IPS DF 6.9 (cell line): ENCODE measurements around the gene XRCC5.
"Not testable (repeated sequence)": the region's sequence is repeated elsewhere in the genome, so short reads cannot be mapped to it uniquely, and the experiment has no call there.

Experiments
- DNase-seq: peaks from one replicate; pipeline ENCODE4 v3.0.0-alpha.2; 2013; ENCODE audit warnings: low read depth, low spot score
- H3K27ac ChIP-seq: one replicate; pipeline ENCODE4 v1.5.1; 2013; ENCODE audit warnings: low read length, control low read depth
- H3K27me3 ChIP-seq: 2 replicates; pipeline ENCODE4 v1.6.1; 2013; ENCODE audit warnings: mild to moderate bottlenecking, low read length; ENCODE audit not compliant: control insufficient read depth, insufficient read depth
- H3K36me3 ChIP-seq: 2 replicates; pipeline ENCODE4 v1.6.1; 2013; ENCODE audit warnings: low read length; ENCODE audit not compliant: control insufficient read depth, insufficient read depth
- H3K4me1 ChIP-seq: 2 replicates; pipeline ENCODE4 v1.6.1; 2013; ENCODE audit warnings: low read length; ENCODE audit not compliant: control insufficient read depth, insufficient read depth
- H3K4me3 ChIP-seq: 2 replicates; pipeline ENCODE4 v1.5.1; 2013; ENCODE audit warnings: mild to moderate bottlenecking, low read length
- H3K9me3 ChIP-seq: 2 replicates; pipeline ENCODE4 v1.6.1; 2013; ENCODE audit warnings: low read length, inconsistent platforms; ENCODE audit not compliant: control insufficient read depth, insufficient read depth
- WGBS: extraction: QIAGEN DNeasy Blood & Tissue Kit; methylation state at CpG from one replicate; pipeline ENCODE4 v1.1.7; 2013; ENCODE audit warnings: mixed read lengths, missing lambda C conversion rate; ENCODE audit not compliant: insufficient read length, insufficient coverage; 5-methylcytosine and 5-hydroxymethylcytosine counted together

XRCC5 gene

DNA sequence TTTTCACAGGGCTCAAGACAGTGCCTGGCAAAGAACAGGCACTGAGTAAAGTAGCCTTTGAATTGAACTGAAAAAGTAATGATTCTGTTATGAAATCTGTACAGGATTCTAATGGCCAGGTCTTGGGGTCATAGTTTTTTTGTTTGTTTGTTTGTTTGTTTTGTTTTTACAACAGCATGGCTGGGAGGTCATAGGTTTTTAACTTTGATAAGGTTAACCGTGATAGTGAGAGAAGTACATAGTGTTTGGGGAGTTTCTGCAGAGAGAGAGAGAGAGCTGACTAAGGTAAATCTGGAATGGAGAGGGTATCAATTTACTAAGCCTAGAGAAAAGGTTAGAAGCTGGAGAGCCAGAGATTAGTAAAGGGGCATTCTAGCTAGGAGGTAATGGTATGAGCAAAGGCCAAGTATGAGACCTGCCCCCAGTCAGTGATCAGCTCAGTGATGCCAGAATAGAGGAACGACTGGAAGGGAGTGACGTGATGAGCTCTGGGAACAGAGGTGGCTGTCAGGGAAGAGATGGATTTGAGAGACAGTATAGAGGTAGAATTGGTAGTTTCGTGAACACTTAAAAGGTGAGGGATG lies 25.9 kb downstream of the XRCC5 start:
- Histone ChIP-seq H3K4me3 (no peak overlapping the region), H3K36me3 (peaks cover 40% of the 10 kb centered on the region; the same call in 1 of the 2 replicates), H3K27ac (no peak overlapping the region), H3K27me3 (no peaks in the 10 kb centered on the region), H3K9me3 (no peaks in the 10 kb centered on the region), H3K4me1 (no peaks in the 10 kb centered on the region)
- DNase-seq: no peak
- whole genome bisulfite sequencing: no CpG with 5 or more reads among the region's 4 CpGs

DNA sequence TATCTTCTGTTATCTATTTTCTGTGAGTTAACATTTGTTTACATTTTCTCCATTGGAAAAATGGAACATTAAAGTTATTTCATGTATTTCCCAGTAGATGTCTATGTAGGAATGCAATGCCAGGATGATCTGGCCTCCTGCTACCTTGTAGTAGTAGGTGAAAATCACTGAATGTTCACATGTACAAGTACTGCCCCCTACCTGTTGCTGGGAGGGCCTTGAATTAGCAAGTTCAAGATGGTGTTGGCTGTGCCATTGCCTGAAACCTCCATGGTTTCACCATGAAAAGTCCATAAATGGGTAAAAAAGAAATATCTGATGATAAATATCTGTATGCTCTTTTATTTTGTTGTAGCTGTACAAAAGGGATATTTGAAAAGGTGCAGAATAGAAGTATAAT lies 30.7 kb downstream of the XRCC5 start:
- H3K4me3 ChIP-seq: no peak overlapping the region
- no peaks in the 10 kb centered on the region for H3K4me1 ChIP-seq
- H3K27ac ChIP-seq: no peak overlapping the region
- H3K27me3 ChIP-seq: no peaks in the 10 kb centered on the region
- H3K36me3 ChIP-seq: peaks cover 35% of the 10 kb centered on the region; the same call in 1 of the 2 replicates
- DNase-seq: no peak
- no peaks in the 10 kb centered on the region for H3K9me3 ChIP-seq

DNA sequence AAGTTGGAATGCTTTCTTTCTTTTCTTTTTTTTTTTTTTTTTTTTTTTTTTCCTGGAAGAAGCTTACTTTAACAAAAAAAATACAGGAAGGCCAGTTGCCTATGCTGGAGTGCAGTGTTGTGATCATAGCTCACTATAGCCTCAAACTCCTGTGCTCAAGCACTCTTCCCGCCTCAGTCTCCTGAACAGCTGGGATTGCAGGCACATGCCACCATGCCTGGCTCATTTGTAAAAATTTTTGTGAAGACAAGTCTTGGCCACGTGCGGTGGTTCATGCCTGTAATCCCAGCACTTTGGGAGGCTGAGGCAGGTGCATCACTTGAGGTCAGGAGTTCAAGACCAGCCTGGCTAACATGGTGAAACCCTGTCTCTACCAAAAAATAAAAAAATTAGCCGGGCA lies 32.4 kb downstream of the XRCC5 start:
- H3K4me3 ChIP-seq, H3K27me3 ChIP-seq, DNase-seq, H3K27ac ChIP-seq, H3K4me1 ChIP-seq, H3K9me3 ChIP-seq: not testable (repeated sequence)
- WGBS: no CpG with 5 or more reads among the region's 4 CpGs
- peaks cover 26% of the 10 kb centered on the region; the same call in 1 of the 2 replicates for H3K36me3 ChIP-seq

DNA sequence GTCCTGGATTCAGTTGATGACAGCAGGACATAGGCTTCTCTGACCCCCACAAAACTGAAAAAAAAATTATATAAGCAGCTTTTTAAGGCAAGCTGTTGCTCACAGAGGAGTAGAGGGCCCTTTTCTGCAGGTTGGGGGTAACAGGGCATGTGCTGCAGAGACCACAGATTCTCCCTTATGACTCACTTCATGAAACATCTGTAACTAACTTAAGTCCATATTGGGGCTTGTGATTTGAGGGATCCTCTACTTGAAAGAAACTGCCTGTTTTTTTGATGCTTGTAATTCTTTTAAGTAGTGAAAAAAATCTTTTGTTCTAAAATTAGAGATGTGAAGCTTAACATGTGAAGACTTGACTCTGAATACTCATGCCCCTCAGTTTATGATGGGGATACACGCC lies 33.4 kb downstream of the XRCC5 start:
- H3K27me3 ChIP-seq: no peaks in the 10 kb centered on the region
- no peak for DNase-seq
- H3K4me3 ChIP-seq: no peak overlapping the region
- H3K4me1 ChIP-seq: no peaks in the 10 kb centered on the region
- no peaks in the 10 kb centered on the region for H3K9me3 ChIP-seq
- peaks cover 28% of the 10 kb centered on the region; the same call in 1 of the 2 replicates for H3K36me3 ChIP-seq
- no peak overlapping the region for H3K27ac ChIP-seq
- WGBS: no CpG with 5 or more reads among the region's 1 CpG

DNA sequence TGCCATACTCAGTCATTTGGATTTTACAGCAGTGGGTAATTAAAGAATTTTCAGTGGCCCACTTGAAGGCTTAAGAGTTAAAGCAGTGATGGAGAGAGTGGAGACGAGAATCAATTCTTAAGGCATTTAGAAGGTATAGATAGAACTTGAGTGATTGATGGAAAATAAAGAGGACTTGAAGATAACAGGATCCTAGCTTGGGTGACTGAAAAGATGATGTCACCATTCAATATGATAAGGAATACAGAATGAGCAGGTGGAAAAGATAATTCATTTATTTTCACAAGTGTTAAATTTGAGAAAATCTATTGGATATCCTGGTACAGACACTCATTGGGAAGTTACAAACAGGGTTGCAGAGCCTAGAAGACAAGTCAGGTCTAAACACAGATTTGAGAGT lies 35.2 kb downstream of the XRCC5 start:
- Histone ChIP-seq H3K27ac (no peak overlapping the region), H3K4me3 (no peak overlapping the region), H3K36me3 (peaks cover 18% of the 10 kb centered on the region; the same call in 1 of the 2 replicates), H3K9me3 (no peaks in the 10 kb centered on the region), H3K4me1 (no peaks in the 10 kb centered on the region), H3K27me3 (no peaks in the 10 kb centered on the region)
- DNase-seq: no peak
- no CpG with 5 or more reads among the region's 1 CpG for WGBS

DNA sequence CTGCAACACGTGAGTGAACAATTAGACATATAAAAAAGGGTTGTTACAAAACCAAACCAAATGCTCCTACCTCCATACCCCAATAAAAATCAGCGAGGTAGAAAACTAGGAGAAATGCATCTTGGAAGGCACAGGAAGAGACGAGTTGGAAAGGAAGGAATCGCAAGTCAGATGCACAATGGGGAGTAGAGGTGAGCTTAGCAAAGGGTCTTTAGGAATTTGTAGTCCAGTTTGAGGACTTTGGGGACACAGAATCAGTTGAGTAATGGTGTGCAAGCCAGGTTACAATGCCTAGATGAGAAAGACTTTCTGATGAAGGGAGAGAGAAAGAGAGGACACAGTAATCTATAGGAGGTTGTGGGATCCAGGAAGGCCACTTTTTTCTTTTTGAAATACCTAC lies 35.7 kb downstream of the XRCC5 start:
- no peaks in the 10 kb centered on the region for H3K27me3 ChIP-seq
- H3K4me3 ChIP-seq: no peak overlapping the region
- H3K9me3 ChIP-seq: no peaks in the 10 kb centered on the region
- peaks cover 18% of the 10 kb centered on the region; the same call in 1 of the 2 replicates for H3K36me3 ChIP-seq
- no peak overlapping the region for H3K27ac ChIP-seq
- DNase-seq: no peak
- H3K4me1 ChIP-seq: no peaks in the 10 kb centered on the region
- no CpG with 5 or more reads among the region's 4 CpGs for WGBS

DNA sequence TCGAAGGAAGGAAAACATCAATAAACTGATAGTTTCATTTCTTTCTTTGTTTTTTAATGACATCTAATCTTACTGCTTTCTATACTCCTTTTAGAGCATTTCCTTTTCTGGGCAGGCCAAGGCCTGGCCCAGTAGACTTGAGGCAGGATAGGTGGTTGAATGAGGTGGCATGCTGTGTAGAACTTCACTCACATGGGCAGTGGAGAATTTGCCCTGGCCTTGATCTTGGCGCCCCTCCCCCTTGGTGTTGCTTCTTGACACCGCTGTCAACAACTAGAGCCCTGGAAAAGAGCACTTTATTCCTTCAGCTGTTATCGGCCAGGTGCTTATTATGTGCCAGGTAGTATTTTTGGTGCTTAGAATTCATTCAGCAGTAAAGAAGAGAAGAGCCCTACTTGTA lies 37.4 kb downstream of the XRCC5 start:
- WGBS: no CpG with 5 or more reads among the region's 4 CpGs
- Histone ChIP-seq H3K4me3 (no peak overlapping the region), H3K27ac (no peak overlapping the region), H3K4me1 (no peaks in the 10 kb centered on the region), H3K36me3 (peaks cover 19% of the 10 kb centered on the region; the same call in 1 of the 2 replicates), H3K27me3 (no peaks in the 10 kb centered on the region), H3K9me3 (no peaks in the 10 kb centered on the region)
- no peak for DNase-seq

DNA sequence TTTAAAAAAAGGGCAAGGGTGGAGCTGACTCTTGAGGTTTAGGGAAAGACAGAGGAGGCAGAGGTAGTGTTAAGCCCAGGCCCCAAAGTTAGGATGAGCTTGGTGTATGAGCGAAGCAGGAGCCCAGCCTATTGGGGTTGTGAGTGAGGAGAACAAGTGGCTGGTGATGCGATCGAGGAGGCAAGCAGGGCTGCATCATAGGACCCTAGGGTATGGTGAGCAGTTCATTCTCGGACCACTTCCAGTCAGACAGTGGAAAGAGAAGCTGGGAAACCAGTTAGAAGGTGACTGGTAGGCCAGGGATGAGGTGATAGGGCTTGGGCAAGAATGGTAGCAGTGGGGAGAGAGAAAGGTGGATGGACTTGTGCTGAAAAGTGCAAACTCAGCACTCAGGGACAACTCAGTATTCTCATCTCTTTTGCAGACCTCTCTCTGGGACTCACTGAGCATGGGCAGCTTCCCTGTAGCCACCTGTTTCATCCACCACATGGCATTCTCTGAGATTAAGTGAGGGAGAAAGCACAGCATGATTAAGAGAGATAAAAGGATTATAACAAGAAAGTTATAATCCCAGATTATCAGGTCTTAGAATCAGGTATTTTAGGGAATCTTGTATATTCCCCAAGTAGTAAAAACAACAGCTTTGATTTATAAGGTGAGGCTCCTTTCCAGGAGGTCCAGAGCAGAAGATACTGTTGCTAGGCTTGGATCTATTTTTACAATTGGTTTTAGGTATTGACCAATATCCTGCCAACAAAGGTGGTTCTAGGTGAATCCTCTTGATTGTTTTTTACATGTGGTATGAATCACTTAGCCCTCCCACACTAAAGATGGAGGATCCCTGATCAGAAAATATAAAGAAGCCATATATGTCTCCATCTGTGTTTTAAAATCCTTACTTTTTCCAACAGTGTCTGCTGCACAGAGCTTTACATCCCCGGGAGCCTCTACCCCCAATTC lies 38.3 kb downstream of the XRCC5 start:
- no CpG with 5 or more reads among the region's 5 CpGs for WGBS
- DNase-seq: no peak
- no peaks in the 10 kb centered on the region for H3K4me1 ChIP-seq
- no peak overlapping the region for H3K27ac ChIP-seq
- H3K36me3 ChIP-seq: peaks cover 27% of the 10 kb centered on the region; the same call in 1 of the 2 replicates
- H3K4me3 ChIP-seq: no peak overlapping the region
- H3K9me3 ChIP-seq: no peaks in the 10 kb centered on the region
- H3K27me3 ChIP-seq: no peaks in the 10 kb centered on the region

DNA sequence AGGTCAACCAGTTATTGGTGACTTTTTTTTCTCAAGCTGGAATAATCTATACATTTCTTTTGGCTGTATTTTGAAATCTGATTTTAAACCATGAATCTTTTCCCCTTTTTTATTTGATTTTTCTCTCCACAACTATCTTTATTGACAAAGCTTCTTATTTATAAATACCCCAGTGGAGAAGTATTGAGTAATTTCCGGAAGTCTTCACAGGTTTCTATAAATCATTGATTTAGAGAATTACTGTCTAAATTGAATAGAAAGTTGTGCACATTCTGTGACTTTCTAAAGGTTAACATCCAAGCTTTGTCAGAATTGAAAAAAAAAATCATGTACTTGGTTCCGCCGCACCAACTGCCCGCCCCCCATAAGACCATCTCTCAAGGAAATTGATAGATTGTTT lies 39.8 kb downstream of the XRCC5 start:
- H3K4me1 ChIP-seq: no peaks in the 10 kb centered on the region
- no CpG with 5 or more reads among the region's 4 CpGs for WGBS
- DNase-seq: no peak
- H3K4me3 ChIP-seq: no peak overlapping the region
- no peaks in the 10 kb centered on the region for H3K9me3 ChIP-seq
- H3K27ac ChIP-seq: no peak overlapping the region
- H3K27me3 ChIP-seq: no peaks in the 10 kb centered on the region
- peaks cover 28% of the 10 kb centered on the region; the same call in 1 of the 2 replicates for H3K36me3 ChIP-seq

DNA sequence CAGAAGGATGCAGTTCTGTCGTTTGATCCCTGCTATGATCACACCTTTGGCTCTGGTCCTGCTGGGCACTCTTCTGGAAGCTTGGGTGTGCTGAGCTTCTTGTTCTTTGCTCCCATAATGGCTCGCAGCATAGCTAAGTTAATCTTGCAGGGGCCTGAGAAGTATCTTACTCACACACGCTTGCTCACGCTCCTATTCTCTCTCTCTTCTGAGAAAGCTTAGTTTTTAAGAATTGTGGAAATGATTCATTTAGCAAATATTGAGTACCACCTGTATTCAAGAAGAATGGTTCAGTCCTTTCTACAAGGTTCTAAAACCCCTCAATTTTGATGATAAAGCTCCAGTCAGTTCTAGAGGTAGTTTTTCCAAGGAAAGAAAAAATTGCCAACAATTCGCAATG lies 40.6 kb downstream of the XRCC5 start:
- no peak overlapping the region for H3K4me3 ChIP-seq
- peaks cover 31% of the 10 kb centered on the region; the same call in 1 of the 2 replicates for H3K36me3 ChIP-seq
- H3K27me3 ChIP-seq: no peaks in the 10 kb centered on the region
- no CpG with 5 or more reads among the region's 5 CpGs for WGBS
- DNase-seq: no peak
- H3K27ac ChIP-seq: no peak overlapping the region
- H3K9me3 ChIP-seq: no peaks in the 10 kb centered on the region
- H3K4me1 ChIP-seq: no peaks in the 10 kb centered on the region
